ENCODE data around the gene NUPR2. TPM values are rescaled to one million over a fixed set of nuclear protein-coding genes. Genes with fewer than 3 reads are reported as not detected.

The NUPR2 gene
- polyA plus RNA-seq, 1 donor (not counting 4 experiments of a cell fraction or from before 2014, with no cell fraction given): not detected

DNA sequence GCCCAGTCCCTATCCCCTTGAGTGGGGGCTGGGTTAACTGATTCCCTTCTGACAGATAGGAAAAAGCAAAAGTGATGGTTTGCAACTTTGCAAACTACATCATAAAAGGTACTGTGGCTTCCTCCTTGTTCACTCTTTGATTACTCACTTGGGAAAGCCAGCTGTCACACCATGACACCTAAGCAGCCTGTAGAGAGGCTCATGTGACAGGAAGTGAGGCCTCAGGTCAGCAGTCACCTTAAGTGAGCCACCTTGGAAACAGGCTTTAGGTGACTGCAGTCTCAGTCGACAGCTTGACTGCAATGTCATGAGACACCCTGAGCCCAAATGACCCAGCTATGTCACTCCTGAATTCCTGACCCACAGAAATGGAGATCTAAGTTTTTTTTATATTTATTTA, 5.6 kb downstream of the NUPR2 start:
- no peak overlapping the region for H2AFZ ChIP-seq (ENCODE audit: control insufficient read depth, low read length)
- dilution Hi-C loops (cut with MboI; ENCODE audit: extremely low pct_ligation_motif_present, low sequenced_read_pairs): no loop called here
- FAIRE-seq: no peak
- H3K79me2 ChIP-seq (ENCODE audit: control insufficient read depth, insufficient read depth, low read length): peaks cover 7% of the 10 kb centered on the region
- no peaks in the 10 kb centered on the region for H3K36me3 ChIP-seq (ENCODE audit: control insufficient read depth in 2 of 2, extremely low read depth in 1 of 2, insufficient read depth in 2 of 2, low read length in 2 of 2)
- no peaks in the 10 kb centered on the region for H3K9me1 ChIP-seq (ENCODE audit: control insufficient read depth, extremely low read depth, insufficient read depth, low read length)
- no peak overlapping the region for H3K9ac ChIP-seq (ENCODE audit: control insufficient read depth, extremely low read depth, insufficient read depth, low read length)
- no peak overlapping the region for H3K4me3 ChIP-seq (ENCODE audit: control insufficient read depth in 2 of 3, extremely low read depth in 1 of 3, insufficient read depth in 2 of 3, low read depth in 1 of 3, low read length in 3 of 3)
- H3K27me3 ChIP-seq (ENCODE audit: control insufficient read depth, extremely low read depth, insufficient read depth, low read length): no peaks in the 10 kb centered on the region
- H3K27ac ChIP-seq (ENCODE audit: control insufficient read depth, insufficient read depth, low read length): no peak overlapping the region
- no peaks in the 10 kb centered on the region for H4K20me1 ChIP-seq (ENCODE audit: control insufficient read depth, extremely low read depth, insufficient read depth, low read length)
- no peak overlapping the region for H3K4me2 ChIP-seq (ENCODE audit: control insufficient read depth, extremely low read depth, insufficient read depth, low read depth, low read length)
- no peak for DNase-seq (ENCODE audit: low read depth, low spot score)
- H3K4me1 ChIP-seq (ENCODE audit: control insufficient read depth, extremely low read depth, insufficient read depth, low read length): no peaks in the 10 kb centered on the region
- TF ChIP-seq, protein P1, sequence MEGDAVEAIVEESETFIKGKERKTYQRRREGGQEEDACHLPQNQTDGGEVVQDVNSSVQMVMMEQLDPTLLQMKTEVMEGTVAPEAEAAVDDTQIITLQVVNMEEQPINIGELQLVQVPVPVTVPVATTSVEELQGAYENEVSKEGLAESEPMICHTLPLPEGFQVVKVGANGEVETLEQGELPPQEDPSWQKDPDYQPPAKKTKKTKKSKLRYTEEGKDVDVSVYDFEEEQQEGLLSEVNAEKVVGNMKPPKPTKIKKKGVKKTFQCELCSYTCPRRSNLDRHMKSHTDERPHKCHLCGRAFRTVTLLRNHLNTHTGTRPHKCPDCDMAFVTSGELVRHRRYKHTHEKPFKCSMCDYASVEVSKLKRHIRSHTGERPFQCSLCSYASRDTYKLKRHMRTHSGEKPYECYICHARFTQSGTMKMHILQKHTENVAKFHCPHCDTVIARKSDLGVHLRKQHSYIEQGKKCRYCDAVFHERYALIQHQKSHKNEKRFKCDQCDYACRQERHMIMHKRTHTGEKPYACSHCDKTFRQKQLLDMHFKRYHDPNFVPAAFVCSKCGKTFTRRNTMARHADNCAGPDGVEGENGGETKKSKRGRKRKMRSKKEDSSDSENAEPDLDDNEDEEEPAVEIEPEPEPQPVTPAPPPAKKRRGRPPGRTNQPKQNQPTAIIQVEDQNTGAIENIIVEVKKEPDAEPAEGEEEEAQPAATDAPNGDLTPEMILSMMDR (optimal IDR thresholded peaks at IDR 0.05 in 1 of 3, IDR thresholded peaks at IDR 0.05 in 1 of 3, conservative IDR thresholded peaks at IDR 0.05 in 1 of 3; ENCODE audit: extremely low read depth in 1 of 3, insufficient read depth in 2 of 3, low read length in 3 of 3): no peak
- no peak for TF ChIP-seq EZH2 (IDR thresholded peaks at IDR 0.05; ENCODE audit: low read length)
- no peaks in the 10 kb centered on the region for H3K9me3 ChIP-seq (ENCODE audit: control insufficient read depth, low read depth, low read length)

DNA sequence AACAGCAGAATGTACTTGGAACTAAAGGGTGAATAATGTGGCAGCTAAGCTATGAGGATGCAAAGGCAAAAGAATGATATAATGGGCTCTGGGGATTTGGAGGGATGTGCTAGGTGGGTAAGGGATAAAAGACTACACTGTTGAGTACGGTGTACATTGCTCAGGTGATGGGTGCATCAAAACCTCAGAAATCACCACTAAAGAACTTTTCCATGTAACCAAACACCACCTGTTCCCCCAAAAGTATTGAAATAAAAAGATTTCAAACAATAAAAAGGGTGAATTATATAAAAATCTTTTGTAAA, 8.3 kb downstream of the NUPR2 start:
- no peak for DNase-seq (ENCODE audit: low read depth, low spot score)
- no peak overlapping the region for H3K27ac ChIP-seq (ENCODE audit: control insufficient read depth, insufficient read depth, low read length)
- no peak overlapping the region for H3K4me2 ChIP-seq (ENCODE audit: control insufficient read depth, extremely low read depth, insufficient read depth, low read depth, low read length)
- peak overlapping the region; percentile 15 for H2AFZ ChIP-seq (ENCODE audit: control insufficient read depth, low read length)
- H3K79me2 ChIP-seq (ENCODE audit: control insufficient read depth, insufficient read depth, low read length): peaks cover 27% of the 10 kb centered on the region
- no peaks in the 10 kb centered on the region for H3K9me3 ChIP-seq (ENCODE audit: control insufficient read depth, low read depth, low read length)
- H3K27me3 ChIP-seq (ENCODE audit: control insufficient read depth, extremely low read depth, insufficient read depth, low read length): no peaks in the 10 kb centered on the region
- no peak overlapping the region for H3K4me3 ChIP-seq (ENCODE audit: control insufficient read depth in 2 of 3, extremely low read depth in 1 of 3, insufficient read depth in 2 of 3, low read depth in 1 of 3, low read length in 3 of 3)
- peaks cover under 1 to 5% of the 10 kb centered on the region in 2 experiments for H3K36me3 ChIP-seq (ENCODE audit: control insufficient read depth in 2 of 2, extremely low read depth in 1 of 2, insufficient read depth in 2 of 2, low read length in 2 of 2)
- peaks cover 6% of the 10 kb centered on the region for H3K4me1 ChIP-seq (ENCODE audit: control insufficient read depth, extremely low read depth, insufficient read depth, low read length)
- FAIRE-seq: no peak
- TF ChIP-seq, protein P1 (optimal IDR thresholded peaks at IDR 0.05 in 1 of 3, IDR thresholded peaks at IDR 0.05 in 1 of 3, conservative IDR thresholded peaks at IDR 0.05 in 1 of 3; ENCODE audit: extremely low read depth in 1 of 3, insufficient read depth in 2 of 3, low read length in 3 of 3): no peak
- TF ChIP-seq EZH2 (IDR thresholded peaks at IDR 0.05; ENCODE audit: low read length): no peak
- H4K20me1 ChIP-seq (ENCODE audit: control insufficient read depth, extremely low read depth, insufficient read depth, low read length): no peaks in the 10 kb centered on the region
- dilution Hi-C loops (cut with MboI; ENCODE audit: extremely low pct_ligation_motif_present, low sequenced_read_pairs): no loop called here
- H3K9me1 ChIP-seq (ENCODE audit: control insufficient read depth, extremely low read depth, insufficient read depth, low read length): no peaks in the 10 kb centered on the region
- H3K9ac ChIP-seq (ENCODE audit: control insufficient read depth, extremely low read depth, insufficient read depth, low read length): no peak overlapping the region

All from keratinocyte (primary cell).